Hypothalamus (tissue), 51 donors: Measurements from ENCODE around the gene RBMY1J.
A peak's percentile ranks its signal among the peaks of the same experiment; 100 is the strongest.
"Not testable (repeated sequence)": the region's sequence is repeated elsewhere in the genome, so short reads cannot be mapped to it uniquely, and the experiment has no call there.

ENCODE experiments used
- DNase-seq, 51 donors: peaks; one replicate each; lab custom pipeline; 2025; lab: John Stamatoyannopoulos, UW

The RBMY1J gene

DNA sequence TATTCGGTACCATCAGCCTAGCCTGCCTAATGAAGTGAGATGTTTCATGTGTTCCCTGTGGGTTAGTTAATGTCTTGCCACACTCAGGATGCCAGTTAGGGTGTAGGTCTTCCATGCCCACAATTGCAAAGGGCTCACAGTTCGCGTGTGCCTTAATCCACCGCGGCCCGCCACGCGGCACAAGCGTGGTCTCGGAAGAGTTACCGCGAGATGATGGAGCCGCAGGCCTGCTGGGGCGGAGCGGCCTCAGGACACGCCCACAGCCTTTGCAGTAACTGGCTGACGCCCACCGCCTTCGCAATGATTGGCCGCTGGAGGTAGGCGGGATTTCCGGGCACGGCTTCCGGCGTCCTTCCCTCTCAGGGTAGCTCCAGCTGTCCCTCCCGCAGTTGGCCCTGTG is at the start of gene RBMY1J:
RBMY1J (plus strand) TSS at position 301 of the 400 bp plus-strand sequence. CDS start 2,038 bp downstream, outside the sequence.
- not testable (repeated sequence) for DNase-seq

GRCh38 chrY:22367416-22367815 is 35.8 kb upstream of the RBMY1J start:
- peak in 1 of 51 donors; percentile 0 for DNase-seq

DNA sequence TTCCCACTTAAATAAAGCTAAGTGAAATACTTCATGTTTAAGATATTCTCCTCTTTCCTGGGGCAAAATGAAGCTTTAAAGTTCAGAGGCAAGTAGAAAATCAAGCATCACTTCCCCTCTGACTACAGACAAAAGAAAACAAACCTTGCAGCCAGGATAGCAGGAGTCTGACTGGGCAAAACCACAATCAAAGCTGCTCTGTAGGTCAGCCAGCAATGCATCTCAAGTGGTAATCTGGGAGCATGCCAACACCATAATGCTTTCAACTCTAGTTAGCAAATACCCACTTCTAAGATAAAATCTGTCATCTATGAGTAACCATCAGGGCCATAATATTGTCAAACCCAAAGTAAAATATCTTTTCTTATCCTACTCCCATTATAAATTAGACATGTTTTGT is 32.6 kb upstream of the RBMY1J start:
- DNase-seq, result no peak

GRCh38 chrY:22373494-22373893 is 29.7 kb upstream of the RBMY1J start:
- no peak for DNase-seq

- DNase-seq, result not testable (repeated sequence)
Measured at GRCh38 chrY:22444718-22445396, 41.6 kb downstream of the RBMY1J start.

DNA sequence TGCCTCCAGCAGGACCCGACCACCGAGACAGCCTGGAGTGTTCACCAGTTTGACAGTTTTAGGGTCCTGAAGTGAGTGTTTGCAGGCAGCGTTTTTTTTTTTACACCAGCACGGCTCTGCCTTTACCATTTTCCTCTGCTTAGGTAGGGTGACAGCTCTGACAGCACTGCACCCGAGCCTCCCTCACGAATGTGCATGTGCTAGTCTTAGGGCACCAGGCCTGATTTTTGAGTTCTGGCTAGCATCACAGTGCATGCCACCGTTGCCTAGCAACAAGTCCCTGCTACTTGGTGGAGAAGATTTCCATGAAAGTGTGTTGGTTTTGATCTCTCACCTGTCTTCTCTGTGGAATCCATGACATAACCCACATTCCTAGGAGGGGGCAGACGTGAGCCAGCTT is 52.3 kb downstream of the RBMY1J start:
- DNase-seq, result not testable (repeated sequence)

GRCh38 chrY:22461962-22462361 is 58.8 kb downstream of the RBMY1J start:
- DNase-seq, result not testable (repeated sequence)
